ENCODE measurements around the gene LHPP.
"Not testable (repeated sequence)": the region's sequence is repeated elsewhere in the genome, so short reads cannot be mapped to it uniquely, and the experiment has no call there.

LHPP gene

DNA sequence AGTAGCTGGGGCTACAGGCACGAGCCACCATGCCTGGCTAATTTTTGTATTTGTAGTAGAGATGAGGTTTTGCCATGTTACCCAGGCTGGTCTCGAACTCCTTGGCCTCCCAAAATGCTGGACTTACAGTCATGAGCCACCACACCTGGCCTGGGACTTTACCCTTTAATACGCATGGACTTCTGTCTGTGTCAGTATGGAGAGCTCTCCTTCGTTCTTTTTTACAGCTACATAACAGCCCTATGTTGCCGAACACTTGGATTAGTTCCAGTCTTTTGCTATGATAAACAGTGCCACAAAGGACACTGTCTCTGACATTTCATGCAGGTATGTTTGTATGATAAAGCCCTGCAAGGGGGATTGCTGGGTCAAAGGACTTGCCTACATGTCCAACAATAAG lies 32.0 kb upstream of the LHPP start:
- Histone ChIP-seq H3K9ac (no peak overlapping the region), H3K36me3 (ENCODE audit: insufficient read depth) (no peaks in the 10 kb centered on the region), H2AFZ (ENCODE audit: low read depth) (no peak overlapping the region), H3K4me1 (ENCODE audit: low read depth, poor library complexity, severe bottlenecking) (peaks cover under 1% of the 10 kb centered on the region), H3K27me3 (ENCODE audit: insufficient read depth, low read depth) (no peaks in the 10 kb centered on the region), H3K27ac (no peak overlapping the region), H3K79me2 (ENCODE audit: insufficient read depth, low read depth) (no peaks in the 10 kb centered on the region), H4K20me1 (ENCODE audit: insufficient read depth) (no peaks in the 10 kb centered on the region), H3K4me3 (IDR thresholded peaks at IDR 0.05; ENCODE audit: insufficient read depth, low read depth, low read length) (no peak overlapping the region), H3K4me2 (no peak overlapping the region)
- TF ChIP-seq, protein P1, sequence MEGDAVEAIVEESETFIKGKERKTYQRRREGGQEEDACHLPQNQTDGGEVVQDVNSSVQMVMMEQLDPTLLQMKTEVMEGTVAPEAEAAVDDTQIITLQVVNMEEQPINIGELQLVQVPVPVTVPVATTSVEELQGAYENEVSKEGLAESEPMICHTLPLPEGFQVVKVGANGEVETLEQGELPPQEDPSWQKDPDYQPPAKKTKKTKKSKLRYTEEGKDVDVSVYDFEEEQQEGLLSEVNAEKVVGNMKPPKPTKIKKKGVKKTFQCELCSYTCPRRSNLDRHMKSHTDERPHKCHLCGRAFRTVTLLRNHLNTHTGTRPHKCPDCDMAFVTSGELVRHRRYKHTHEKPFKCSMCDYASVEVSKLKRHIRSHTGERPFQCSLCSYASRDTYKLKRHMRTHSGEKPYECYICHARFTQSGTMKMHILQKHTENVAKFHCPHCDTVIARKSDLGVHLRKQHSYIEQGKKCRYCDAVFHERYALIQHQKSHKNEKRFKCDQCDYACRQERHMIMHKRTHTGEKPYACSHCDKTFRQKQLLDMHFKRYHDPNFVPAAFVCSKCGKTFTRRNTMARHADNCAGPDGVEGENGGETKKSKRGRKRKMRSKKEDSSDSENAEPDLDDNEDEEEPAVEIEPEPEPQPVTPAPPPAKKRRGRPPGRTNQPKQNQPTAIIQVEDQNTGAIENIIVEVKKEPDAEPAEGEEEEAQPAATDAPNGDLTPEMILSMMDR (conservative IDR thresholded peaks at IDR 0.05; ENCODE audit: low read depth, low read length): no peak

DNA sequence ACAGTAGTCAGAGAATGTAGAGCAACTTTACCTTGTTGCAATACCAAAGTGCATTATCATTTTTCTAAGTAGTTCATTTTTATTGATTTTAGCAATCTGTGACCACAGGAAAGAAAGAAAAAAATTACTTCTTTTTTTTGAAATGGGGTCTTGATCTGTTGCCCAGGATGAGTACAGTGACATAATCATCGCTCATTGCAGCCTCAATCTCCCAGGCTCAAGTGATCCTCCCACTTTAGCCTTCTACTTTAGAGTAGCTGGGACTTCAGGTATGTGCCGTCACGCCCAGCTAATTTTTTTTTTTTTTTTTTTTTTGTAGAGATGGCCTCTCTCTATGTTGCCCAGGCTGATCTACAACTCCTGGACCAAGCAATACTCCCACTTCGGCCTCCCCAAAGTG lies 31.5 kb upstream of the LHPP start:
- Histone ChIP-seq H3K27me3 (ENCODE audit: insufficient read depth, low read depth) (no peaks in the 10 kb centered on the region), H3K4me1 (ENCODE audit: low read depth, poor library complexity, severe bottlenecking) (peaks cover 5% of the 10 kb centered on the region), H3K79me2 (ENCODE audit: insufficient read depth, low read depth) (no peaks in the 10 kb centered on the region), H3K27ac (no peak overlapping the region), H2AFZ (ENCODE audit: low read depth) (no peak overlapping the region), H4K20me1 (ENCODE audit: insufficient read depth) (no peaks in the 10 kb centered on the region), H3K4me3 (IDR thresholded peaks at IDR 0.05; ENCODE audit: insufficient read depth, low read depth, low read length) (no peak overlapping the region), H3K36me3 (ENCODE audit: insufficient read depth) (no peaks in the 10 kb centered on the region), H3K9ac (no peak overlapping the region), H3K4me2 (no peak overlapping the region)
- TF ChIP-seq, protein P1 (conservative IDR thresholded peaks at IDR 0.05; ENCODE audit: low read depth, low read length): no peak

DNA sequence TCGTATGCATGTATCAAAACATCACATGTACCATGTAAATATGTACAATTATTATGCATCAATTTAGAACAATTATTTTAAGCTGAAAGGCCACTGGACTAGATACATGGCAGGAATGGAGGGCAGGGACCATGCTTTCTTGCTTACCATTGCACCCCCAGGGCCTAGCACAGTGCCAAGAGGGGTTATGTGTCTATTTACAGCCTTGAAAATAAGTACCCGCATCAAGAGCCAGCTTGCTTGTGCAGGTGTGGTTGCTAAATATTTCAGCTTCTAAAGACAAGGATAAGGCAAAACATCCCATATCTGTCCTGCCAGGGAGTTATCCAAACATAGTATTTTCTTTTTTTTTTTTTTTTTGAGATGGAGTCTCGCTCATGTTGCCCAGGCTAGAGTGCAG lies 28.2 kb upstream of the LHPP start:
- H3K79me2 ChIP-seq (ENCODE audit: insufficient read depth, low read depth): no peaks in the 10 kb centered on the region
- no peak overlapping the region for H3K9ac ChIP-seq
- no peaks in the 10 kb centered on the region for H4K20me1 ChIP-seq (ENCODE audit: insufficient read depth)
- no peaks in the 10 kb centered on the region for H3K27me3 ChIP-seq (ENCODE audit: insufficient read depth, low read depth)
- H3K4me3 ChIP-seq (IDR thresholded peaks at IDR 0.05; ENCODE audit: insufficient read depth, low read depth, low read length): no peak overlapping the region
- no peak overlapping the region for H3K4me2 ChIP-seq
- H3K36me3 ChIP-seq (ENCODE audit: insufficient read depth): no peaks in the 10 kb centered on the region
- TF ChIP-seq, protein P1 (conservative IDR thresholded peaks at IDR 0.05; ENCODE audit: low read depth, low read length): no peak
- H3K27ac ChIP-seq: no peak overlapping the region
- H2AFZ ChIP-seq (ENCODE audit: low read depth): no peak overlapping the region
- peaks cover 27% of the 10 kb centered on the region for H3K4me1 ChIP-seq (ENCODE audit: low read depth, poor library complexity, severe bottlenecking)

DNA sequence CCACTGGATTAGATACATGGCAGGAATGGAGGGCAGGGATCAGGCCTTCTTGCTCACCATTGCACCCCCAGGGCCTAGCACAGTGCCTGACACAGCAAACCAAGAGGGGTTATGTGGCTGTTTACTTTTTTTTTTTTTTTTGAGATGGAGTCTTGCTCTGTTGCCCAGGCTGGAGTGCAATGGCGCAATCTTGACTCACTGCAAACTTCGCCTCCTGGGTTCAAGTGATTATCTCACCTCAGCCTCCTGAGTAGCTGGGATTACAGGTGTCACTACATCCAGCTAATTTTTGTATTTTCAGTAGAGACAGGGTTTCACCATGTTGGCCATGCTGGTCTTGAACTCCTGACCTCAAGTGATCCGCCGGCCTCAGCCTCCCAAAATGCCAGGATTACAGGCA lies 25.9 kb upstream of the LHPP start:
- peak overlapping the region; percentile 25; the same call in 1 of the 2 replicates for H2AFZ ChIP-seq (ENCODE audit: low read depth)
- not testable (repeated sequence) for H3K4me3 ChIP-seq (IDR thresholded peaks at IDR 0.05; ENCODE audit: insufficient read depth, low read depth, low read length); H4K20me1 ChIP-seq (ENCODE audit: insufficient read depth); H3K27me3 ChIP-seq (ENCODE audit: insufficient read depth, low read depth); H3K79me2 ChIP-seq (ENCODE audit: insufficient read depth, low read depth); H3K9ac ChIP-seq; H3K36me3 ChIP-seq (ENCODE audit: insufficient read depth)
- H3K4me1 ChIP-seq (ENCODE audit: low read depth, poor library complexity, severe bottlenecking): peaks cover 29% of the 10 kb centered on the region
- H3K27ac ChIP-seq: 0 out of 2 replicates have a peak overlapping the region, but pooled peaks have one; percentile 4
- H3K4me2 ChIP-seq: peak overlapping the region; percentile 55

DNA sequence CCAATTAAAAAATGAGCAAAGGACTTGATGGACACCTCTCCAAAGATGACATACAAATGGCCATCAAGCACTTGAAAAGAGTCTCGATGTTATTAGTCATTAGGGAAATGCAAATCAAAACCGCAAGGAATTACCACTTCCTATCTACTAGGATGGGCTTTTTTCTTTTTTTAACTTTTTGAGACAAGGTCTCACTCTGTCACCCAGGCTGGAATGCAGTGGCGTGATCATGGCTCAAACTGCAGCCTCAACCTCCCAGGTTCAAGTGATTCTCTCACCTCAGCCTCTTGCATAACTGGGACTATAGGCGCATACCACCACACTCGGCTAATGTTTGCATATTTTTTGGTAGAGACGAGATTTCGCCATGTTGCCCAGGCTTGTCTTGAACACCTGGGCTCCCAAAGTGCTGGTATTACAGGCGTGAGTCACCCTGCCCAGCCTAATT lies 25.4 kb upstream of the LHPP start:
- Histone ChIP-seq H3K9ac (no peak overlapping the region; the same call in 1 of the 2 replicates), H3K4me2 (peak overlapping the region; percentile 55), H3K27me3 (ENCODE audit: insufficient read depth, low read depth) (no peaks in the 10 kb centered on the region), H3K36me3 (ENCODE audit: insufficient read depth) (no peaks in the 10 kb centered on the region), H3K79me2 (ENCODE audit: insufficient read depth, low read depth) (no peaks in the 10 kb centered on the region), H4K20me1 (ENCODE audit: insufficient read depth) (no peaks in the 10 kb centered on the region), H3K4me3 (IDR thresholded peaks at IDR 0.05; ENCODE audit: insufficient read depth, low read depth, low read length) (no peak overlapping the region), H3K4me1 (ENCODE audit: low read depth, poor library complexity, severe bottlenecking) (peaks cover 34% of the 10 kb centered on the region), H3K27ac (0 out of 2 replicates have a peak overlapping the region, but pooled peaks have one; percentile 4), H2AFZ (ENCODE audit: low read depth) (peak overlapping the region; percentile 25; the same call in 1 of the 2 replicates)
- TF ChIP-seq, protein P1 (conservative IDR thresholded peaks at IDR 0.05; ENCODE audit: low read depth, low read length): no peak

DNA sequence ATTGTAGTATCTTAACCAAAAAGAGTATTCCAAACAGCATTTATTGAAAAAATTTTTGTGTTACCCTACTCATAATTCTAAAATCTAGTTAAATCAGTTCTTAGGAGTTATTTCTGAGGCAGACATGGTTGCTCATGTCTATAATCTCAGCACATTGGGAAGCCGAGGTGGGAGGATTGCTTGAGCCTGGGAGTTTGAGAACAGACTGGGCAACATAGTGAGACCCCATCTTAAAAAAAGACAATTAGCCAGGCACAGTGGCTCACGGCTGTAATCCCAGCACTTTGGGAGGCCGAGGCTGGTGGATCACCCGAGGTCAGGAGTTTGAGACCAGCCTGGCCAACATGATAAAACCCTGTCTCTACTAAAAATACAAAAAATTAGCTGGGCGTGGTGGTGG lies 19.9 kb upstream of the LHPP start:
- H3K36me3 ChIP-seq (ENCODE audit: insufficient read depth); H3K4me3 ChIP-seq (IDR thresholded peaks at IDR 0.05; ENCODE audit: insufficient read depth, low read depth, low read length); H3K27ac ChIP-seq; H4K20me1 ChIP-seq (ENCODE audit: insufficient read depth); H3K27me3 ChIP-seq (ENCODE audit: insufficient read depth, low read depth); H3K9ac ChIP-seq; H3K4me2 ChIP-seq; H2AFZ ChIP-seq (ENCODE audit: low read depth); H3K79me2 ChIP-seq (ENCODE audit: insufficient read depth, low read depth): not testable (repeated sequence)
- H3K4me1 ChIP-seq (ENCODE audit: low read depth, poor library complexity, severe bottlenecking): peaks cover 13% of the 10 kb centered on the region
